Measurements from ENCODE around the gene GGT7.

GRCh38 chr20:34864216-34864615 lies 8.4 kb downstream of the GGT7 start:
- TF ChIP-seq CTCF (IDR thresholded peaks at IDR 0.05; ENCODE audit: low read length) (no peak), EZH2 (IDR thresholded peaks at IDR 0.05; ENCODE audit: borderline replicate concordance, low read length) (no peak)

Measured in OCI-LY1 (cell line).